Measurements from ENCODE around the gene MXD4.

MXD4 gene

GRCh38 chr4:2263926-2264321 lies 2.0 kb upstream of the MXD4 start:
- FAIRE-seq: no peak

DNA sequence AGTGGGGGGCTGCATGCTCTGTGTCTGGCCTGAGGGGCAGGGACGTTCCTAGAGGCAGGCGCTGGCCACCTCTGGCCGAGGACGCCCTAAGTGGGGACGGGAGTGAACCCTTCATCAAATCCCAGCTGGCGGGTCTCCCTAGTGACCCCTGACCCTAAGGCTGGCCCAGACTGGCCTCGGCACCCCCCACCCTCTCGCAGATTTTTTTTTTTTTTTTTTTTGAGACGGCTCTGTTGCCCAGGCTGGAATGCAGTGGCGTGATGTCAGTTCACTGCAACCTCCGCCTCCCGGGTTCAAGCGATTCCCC lies 988 bp upstream of the MXD4 start:
- no peak for DNase-seq (ENCODE audit: low spot score)
- no peak for FAIRE-seq

More at GRCh38 chr4:2263926-2264321, 2.0 kb upstream of the MXD4 start:
- no peak for DNase-seq (ENCODE audit: low spot score)

DNA sequence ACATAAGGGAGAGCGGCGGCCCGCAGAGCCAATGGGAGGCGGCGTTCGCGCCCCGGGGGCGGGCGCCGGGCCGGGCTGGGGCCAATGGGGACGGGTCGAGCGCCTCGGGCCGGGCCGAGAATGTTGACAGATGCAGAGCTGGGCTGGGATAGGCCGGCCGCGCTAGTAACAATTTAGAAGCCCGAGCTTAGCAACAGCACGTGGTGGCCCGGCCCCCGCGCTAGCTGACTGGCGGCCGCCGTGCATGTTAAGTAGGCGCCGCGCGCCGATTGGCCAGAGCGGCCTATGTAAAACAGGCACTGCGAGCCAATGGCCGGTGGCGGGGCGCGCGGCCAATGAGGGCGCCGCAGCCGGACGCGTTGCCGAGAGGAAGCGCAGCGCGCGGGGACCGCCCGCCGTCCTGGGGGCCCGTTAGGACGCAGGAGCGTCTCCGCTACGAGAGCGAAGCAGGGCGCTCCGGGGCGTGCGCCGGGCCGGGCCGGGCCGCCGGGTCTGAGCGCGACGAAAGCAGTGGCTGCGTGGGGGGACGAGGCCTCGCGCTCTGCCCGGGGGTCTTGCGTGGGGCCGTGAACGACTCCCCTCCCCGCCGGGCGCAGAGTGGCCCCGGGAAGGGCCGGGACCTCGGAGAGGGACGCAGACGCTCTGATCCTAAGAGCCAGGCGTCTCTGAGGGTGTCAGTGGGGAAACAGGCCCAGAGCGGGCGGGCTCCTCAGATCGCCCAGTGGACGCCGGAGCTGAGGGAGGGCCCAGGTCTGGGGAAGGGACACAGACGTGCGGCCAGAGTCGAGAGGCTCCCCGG lies 435 bp upstream of the MXD4 start:
- FAIRE-seq (peak; percentile 58), DNase-seq (ENCODE audit: low spot score) (peak; percentile 99)

DNA sequence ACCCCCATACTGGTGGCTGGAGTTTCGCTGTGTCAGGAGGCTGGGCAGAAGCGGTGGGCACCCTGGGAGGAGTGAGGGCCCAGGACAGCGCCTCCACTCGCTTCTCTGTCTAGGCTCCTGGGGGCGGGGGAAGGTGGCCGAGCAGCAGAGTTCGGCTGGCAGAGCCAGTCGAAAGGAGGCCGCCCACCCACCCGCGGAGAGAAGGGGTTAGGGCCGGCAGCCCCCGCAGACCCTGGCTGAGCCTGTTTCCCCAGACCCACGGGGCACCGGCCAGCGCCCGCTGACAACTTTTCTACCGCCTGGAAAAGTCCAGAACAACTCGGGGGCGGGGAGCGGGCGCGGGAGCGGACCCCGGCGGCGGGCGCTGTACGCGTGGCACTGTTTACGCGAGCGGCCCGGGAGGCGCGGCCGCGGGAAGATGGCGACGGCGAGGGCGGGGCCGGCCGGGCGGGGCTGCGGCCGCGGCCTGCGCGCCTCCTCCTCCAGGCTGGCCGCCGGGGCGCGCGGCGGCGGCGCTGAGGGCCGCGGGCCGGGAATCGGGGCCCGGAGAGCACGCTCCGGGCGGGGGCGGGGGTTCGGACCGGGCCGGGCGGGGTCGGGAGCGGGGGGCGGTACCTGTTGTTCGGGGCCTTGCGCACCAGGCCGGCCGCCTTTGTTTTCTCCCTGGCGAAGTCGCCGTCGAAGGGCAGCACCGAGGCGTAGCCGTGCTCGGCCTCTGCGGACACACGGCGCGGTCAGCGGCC lies 628 bp downstream of the MXD4 start:
- no peak for DNase-seq (ENCODE audit: low spot score)

DNA sequence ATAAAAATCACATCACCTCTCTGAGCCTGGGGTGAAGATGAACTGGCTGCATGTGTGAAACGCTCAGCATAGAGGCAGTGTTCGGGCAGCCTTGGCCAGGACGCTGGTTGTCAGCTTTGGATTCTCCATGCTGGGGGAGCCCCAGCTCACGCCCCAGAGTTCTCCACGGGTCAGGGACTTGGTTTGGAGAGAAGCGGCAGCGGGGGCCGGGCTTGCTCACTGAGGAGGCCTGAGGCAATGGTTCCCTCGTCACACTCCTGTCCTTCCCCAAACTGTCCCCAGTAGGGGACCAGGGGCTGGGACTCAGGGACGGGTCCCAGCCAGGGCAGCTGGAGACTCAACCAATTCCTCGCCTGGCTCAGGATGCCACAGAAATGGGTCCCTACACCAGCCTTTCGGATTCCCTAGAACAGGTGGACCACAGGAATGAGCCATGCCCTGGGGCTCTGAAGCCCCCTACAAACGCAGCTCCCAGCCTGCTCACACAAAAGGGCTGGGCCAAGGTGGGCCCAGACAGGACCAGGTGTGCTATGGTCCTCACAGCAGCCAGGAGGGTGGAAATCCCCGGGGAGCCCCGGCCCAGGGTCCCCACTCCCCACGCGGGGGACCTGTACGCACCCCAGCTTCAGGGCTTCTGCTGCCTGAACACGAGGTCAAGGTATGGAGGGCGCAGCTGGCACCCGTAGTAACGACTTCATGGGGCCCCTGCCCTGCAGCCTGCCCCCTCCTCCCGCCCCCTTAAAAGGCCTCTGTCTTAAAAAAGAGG lies 1.4 kb downstream of the MXD4 start:
- DNase-seq (ENCODE audit: low spot score): no peak
- no peak for FAIRE-seq

More for the DNA sequence above, 628 bp downstream of the MXD4 start:
- no peak for FAIRE-seq

DNA sequence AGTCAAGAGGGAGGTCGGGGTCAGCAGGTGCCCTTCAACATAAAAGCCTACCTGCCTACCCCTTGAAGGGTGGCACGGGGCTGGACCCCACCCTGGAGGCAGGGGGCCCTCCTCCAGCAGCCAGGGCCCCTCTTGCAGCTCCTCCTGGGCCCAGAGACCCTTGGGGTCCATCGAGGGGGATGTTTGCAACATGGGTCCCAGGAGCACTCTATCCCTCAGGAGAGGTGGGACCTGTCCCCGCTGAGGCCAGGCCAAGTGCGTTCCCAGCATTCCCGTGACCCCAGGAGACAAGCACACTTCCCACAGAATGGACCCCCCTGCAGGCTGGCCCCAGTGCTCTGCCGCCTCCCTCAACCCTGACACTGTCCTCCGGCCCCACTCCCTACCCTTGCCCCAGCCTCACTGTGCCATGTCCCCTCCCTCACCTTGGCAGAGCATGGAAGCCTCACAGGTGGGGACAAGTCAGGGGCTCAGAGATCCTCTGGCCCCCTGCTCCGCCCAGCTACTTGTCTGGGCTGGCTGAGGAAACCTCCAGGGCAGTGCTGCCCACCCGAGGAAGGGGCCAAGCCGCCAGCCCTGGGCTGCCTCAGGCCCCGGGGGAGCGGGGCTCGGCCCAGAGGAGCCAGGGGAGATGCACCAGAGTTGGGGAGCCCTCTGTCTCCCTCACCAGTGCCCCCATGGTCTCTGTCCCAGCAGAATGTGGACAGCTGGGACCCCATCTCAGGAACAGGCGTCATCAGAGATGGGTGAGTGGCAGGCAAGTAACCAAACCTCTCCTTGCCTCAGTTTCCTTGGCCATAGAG lies 2.2 kb downstream of the MXD4 start:
- FAIRE-seq: no peak
- no peak for DNase-seq (ENCODE audit: low spot score)

DNA sequence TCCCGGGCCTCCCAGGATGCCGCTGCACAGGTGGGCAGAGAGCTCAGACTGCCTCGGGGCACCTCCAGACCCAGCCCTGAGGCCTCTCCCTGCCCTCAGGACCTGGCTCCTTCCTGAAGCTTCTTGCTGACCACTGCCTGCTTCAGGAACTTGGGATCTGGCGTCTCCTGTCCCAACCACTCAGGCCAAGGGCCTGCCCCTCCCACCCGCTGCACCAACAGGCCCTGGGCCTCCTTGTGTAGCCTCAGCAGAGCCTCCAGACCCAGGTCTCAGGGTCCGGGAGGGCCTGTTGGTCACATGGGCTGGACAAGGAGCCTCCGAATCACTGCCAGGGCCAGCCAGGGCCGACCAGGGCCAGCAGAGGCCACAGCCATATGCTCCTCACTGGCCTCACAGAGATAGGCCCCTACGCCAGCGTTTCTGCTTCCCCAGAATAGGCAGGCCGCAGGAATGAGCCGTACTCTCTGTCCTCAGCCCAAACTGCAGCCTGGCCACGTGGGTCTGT lies 2.8 kb downstream of the MXD4 start:
- FAIRE-seq: no peak
- no peak for DNase-seq (ENCODE audit: low spot score)

DNA sequence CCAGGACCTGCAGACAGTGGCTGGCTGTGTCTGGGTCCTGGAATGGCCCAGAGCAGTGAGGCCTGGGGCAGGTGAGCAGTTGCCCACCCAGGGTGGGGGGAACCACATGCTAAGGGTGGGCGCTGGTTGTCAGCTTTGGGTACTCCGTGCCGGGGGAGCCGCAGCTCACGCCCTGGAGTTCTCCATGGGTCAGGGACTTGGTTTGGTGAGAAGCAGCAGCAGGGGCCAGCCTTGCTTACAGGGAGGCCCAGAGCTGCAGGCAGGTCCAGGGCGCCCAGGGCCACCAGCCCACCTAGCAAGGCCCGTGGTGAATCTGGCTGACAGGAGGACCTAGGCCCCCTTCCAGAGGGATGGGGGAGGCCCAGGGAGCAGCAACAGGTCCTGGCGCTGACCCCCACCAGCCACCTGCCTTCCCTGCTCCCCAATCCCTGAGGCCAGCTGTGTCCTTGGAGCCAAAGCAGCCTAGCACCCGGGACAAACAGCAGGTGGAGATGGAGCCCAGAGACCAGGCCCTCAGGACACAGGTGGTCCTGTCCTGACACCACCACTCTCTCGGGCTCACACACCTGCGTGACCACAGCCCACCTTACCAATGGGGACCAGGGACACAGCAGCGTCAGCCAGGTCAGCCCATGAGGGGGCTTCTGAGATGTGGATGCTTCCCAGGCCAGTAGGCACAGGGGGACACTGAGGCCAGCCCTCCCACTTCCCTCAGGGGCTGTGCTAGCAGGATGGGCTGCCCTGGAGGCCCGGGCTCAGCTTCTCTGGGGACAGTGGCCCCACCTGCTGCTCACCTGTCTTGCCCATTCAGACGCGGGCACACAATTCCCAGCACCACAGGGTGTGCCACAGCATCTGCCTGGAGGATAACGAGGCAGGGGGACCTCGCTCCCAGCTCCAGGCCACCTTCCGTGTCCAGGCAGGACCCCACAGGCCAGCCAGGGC lies 3.5 kb downstream of the MXD4 start:
- DNase-seq (ENCODE audit: low spot score) (no peak), FAIRE-seq (no peak)

GRCh38 chr4:2257361-2258081 lies 4.4 kb downstream of the MXD4 start:
- DNase-seq (ENCODE audit: low spot score): no peak
- FAIRE-seq: no peak

- FAIRE-seq (no peak), DNase-seq (ENCODE audit: low spot score) (no peak)
Observed at GRCh38 chr4:2256781-2257191, 5.1 kb downstream of the MXD4 start.

DNA sequence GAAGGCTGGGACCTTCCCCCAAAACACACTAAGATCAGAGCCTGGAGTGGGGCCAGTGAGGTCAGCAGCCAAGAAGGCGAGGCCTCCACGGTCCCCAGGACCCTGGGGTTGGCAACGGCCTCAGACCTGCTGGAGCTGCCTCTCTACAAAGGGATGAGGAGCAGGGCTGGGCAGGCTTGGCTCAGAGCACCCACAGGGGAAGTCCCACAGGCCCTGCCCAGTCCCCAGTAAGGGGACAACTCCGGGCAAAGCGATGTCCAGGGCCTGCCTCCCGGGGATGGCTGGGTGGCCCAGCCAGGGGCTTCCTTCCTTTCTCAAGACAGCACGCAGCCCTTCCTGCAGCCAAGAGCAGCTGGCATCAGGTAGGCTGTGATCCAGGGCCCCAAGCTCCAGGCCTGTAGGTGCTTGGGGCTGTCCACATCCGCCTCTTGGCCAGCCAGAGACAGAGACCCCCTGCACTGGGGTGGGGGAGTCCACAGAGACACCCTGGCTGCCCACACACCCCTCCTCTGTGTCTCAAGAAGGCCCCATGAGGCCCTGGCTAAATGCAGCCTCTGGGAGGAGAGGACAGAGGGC lies 5.7 kb downstream of the MXD4 start:
- DNase-seq (ENCODE audit: low spot score): no peak
- no peak for FAIRE-seq

GRCh38 chr4:2255501-2256155 lies 6.3 kb downstream of the MXD4 start:
- DNase-seq (ENCODE audit: low spot score) (no peak), FAIRE-seq (no peak)

DNA sequence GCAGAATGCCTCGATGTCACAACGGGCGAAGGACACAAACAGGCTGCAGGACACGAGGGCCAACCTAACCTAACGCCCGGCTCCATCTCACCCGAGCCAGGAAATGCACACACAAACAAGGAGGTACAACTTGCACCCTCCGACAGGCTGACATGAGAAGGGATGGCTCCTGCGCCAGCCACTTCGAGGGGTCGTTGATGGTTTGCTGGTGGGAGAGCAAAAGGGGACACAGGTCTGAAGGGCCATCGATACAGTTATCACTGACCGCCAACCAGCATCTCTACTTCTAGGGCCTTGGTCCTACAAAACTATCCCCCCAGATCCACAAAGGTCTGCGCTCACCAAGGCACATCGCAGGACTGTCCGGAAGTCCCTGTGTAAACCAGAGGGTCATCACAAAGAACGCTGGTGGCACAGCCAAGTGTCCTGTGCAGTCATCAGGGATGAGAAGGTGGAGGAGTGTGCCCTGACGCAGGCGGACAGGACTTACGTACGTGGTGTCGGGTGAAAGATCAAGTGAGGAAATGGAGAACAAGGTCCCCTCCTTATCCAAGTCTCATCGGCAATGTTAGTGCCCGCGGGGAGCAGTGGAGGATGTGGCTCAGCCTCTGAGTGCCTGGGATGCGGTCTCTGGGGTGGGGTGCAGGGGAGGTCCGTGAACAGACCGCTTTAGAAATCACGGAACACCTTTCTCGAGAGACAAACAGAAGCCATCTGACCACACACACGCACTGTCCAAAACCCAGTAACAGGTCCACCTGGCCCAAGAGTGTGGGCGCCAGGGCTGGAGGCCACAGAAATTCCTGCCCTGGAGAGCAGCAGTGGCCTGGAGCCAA lies 7.0 kb downstream of the MXD4 start:
- DNase-seq (ENCODE audit: low spot score): no peak
- no peak for FAIRE-seq

DNA sequence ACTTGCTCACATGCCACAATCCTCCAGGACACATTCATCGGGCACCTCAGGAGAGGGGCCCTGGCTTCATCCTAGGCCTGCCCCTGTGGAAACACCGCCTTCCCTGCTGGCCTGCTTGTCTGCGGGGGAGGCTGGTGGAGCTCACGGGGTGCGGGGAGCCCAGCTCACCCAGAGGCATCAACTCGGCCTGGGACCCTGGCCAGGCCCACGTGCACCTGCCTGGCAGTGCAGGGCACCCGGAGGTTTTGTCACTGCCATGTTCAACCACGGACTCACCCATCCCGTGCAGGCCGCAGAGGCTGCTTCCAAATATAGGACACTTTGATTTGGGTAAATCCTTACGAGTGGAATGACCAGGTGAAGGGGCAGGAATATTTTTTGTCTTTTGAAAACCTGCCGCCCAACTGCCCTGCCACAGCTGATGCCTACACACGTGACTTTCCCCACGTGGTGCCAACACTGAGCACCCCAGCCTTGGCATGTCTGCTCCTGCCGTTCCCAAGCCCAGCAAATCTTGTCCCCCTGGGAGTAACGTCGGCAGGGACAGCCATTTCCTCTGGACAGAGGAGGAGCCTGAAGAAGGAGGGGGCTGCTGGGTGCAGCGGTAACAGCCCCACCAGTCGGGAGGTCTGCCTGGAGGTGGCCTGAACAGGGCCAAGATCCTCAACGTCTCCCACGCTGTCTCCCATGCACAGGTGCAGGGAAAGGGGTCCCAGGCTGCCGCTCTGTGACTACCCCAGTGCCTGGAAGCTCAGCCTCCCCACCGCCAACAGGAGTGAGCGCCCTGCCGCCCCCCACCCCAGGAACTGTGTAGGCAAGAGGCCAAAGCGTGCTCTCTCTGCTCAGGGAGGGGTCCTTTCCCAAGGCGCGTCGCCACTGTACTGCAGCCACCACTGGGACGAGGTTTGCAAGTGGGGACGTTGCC lies 8.5 kb downstream of the MXD4 start:
- FAIRE-seq: no peak
- DNase-seq (ENCODE audit: low spot score): no peak

DNA sequence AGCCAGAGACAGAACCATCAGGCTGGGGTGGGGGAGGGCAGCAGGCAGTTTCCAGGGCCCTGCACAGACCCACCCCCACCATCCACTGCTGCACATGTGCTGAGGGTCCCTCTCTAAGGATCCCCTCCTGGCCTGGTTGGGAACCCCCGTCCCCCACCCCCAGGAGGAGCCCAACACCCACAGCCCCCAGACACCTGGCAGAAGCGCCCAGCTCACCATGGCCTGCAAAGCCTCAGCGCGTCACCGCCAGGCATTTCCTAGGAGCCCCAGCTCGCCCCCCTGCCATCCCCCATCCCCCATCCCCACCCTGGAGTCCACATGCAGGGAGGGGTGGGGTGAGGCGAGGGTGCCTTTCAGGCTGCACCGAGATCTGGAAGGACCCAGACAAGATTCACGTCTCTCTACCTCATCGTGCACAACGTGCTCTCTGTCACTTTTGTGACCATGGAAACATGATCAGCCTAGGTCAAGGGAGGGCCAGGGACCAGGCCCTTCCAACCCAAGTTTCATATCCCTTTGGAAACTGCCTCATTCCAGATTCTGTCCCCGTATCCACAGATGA lies 9.3 kb downstream of the MXD4 start:
- DNase-seq (ENCODE audit: low spot score) (no peak), FAIRE-seq (no peak)
